Right lobe of liver (tissue), 4 donors: Measurements from ENCODE around the gene GRK7.

ENCODE experiments used
- POLR2A ChIP-seq: fragments of 450-650 bp; IDR thresholded peaks from one replicate; pipeline ENCODE4 v1.6.1; 2017; ENCODE audit warnings: antibody characterized with exemption, mild to moderate bottlenecking
- TF ChIP-seq, protein P1 (sequence below), 4 donors: fragments of 200-600 bp in 3 of 4; fragments of 450-650 bp in 1 of 4; IDR thresholded peaks; one replicate each; pipeline versions ENCODE4 v1.5.1 to v1.8.0; 2016 to 2022; ENCODE audit warnings: antibody characterized with exemption in 4 of 4, mild to moderate bottlenecking in 2 of 4
- donor health status: DM: no; HTN: no; CAD: no.
- donor health status: DM: no; HTN: no; CAD: no.
- donor health status: DM: no; HTN: yes; CAD: no.

DNA sequence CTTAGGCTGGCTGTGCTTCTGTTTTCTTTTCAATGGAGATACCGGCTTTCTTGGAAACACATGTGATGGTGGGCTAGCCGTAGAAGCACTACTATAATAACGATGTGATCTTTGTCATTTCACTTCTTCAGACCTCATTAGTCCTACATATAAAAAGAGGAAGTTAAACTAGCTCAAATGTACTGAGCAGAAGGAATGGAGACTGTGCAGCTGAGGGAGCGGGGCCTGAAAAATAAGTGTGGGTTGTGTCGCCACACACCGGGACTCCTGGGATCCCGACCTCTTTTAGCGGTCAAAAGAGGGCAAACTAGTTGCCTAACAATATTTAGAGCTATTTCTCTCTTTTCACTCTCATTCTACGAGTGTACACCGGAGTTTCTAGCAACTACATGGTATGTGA is 26.1 kb upstream of the GRK7 start:
- TF ChIP-seq, protein P1, sequence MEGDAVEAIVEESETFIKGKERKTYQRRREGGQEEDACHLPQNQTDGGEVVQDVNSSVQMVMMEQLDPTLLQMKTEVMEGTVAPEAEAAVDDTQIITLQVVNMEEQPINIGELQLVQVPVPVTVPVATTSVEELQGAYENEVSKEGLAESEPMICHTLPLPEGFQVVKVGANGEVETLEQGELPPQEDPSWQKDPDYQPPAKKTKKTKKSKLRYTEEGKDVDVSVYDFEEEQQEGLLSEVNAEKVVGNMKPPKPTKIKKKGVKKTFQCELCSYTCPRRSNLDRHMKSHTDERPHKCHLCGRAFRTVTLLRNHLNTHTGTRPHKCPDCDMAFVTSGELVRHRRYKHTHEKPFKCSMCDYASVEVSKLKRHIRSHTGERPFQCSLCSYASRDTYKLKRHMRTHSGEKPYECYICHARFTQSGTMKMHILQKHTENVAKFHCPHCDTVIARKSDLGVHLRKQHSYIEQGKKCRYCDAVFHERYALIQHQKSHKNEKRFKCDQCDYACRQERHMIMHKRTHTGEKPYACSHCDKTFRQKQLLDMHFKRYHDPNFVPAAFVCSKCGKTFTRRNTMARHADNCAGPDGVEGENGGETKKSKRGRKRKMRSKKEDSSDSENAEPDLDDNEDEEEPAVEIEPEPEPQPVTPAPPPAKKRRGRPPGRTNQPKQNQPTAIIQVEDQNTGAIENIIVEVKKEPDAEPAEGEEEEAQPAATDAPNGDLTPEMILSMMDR (IDR thresholded peaks at IDR 0.05): no peak
- TF ChIP-seq POLR2A: no peak
